IMR-90 (cell line): ENCODE data around the gene CABCOCO1. TPM values are rescaled to one million over a fixed set of nuclear protein-coding genes. Genes with fewer than 3 reads are reported as not detected.
A peak's percentile ranks its signal among the peaks of the same experiment; 100 is the strongest.

Experiments
- ATAC-seq: fragments of 200-7000 bp; cut with Tn5 transposase; 2 replicates; pipeline ENCODE4 v1.9.1; 2020; ENCODE audit warnings: low read depth, mild to moderate bottlenecking, moderate library complexity
- BruUV-seq: library from RNA; stranded (reverse); fragments of 400-500 nt; replicated peaks from 2 replicates; lab custom pipeline; 2021; lab: Mats Ljungman, UMichigan
- CTCF ChIA-PET: fragments of 300-600 bp; formaldehyde crosslinking; extraction: SDS; loops from one replicate; lab custom pipeline; 2021; ENCODE audit warnings: antibody characterized with exemption; lab: Yijun Ruan, JAX
- POLR2A ChIA-PET: fragments of 300-600 bp; sonication (Branson Sonifier 250); formaldehyde crosslinking; loops from one replicate; lab custom pipeline; 2022; ENCODE audit warnings: antibody characterized with exemption; ENCODE audit not compliant: unreplicated experiment; lab: Charles Lee
- DNase-seq: peaks from one replicate; pipeline ENCODE4 v3.0.0; 2013
- H2AFZ ChIP-seq: replicated peaks from 2 replicates; pipeline ENCODE3; 2013; ENCODE audit warnings: low read length, mild to moderate bottlenecking; ENCODE audit not compliant: poor library complexity
- H2AK5ac ChIP-seq: 2 replicates; pipeline ENCODE4 v1.6.1; 2013; ENCODE audit warnings: low read depth, low read length, inconsistent platforms
- H2AK9ac ChIP-seq: replicated peaks from 2 replicates; pipeline ENCODE3; 2013; ENCODE audit warnings: mild to moderate bottlenecking, low read depth, low read length, moderate library complexity; ENCODE audit not compliant: poor library complexity
- H2BK120ac ChIP-seq: 2 replicates; pipeline ENCODE4 v1.6.1; 2013; ENCODE audit warnings: low read depth, low read length, inconsistent platforms
- H2BK15ac ChIP-seq: 3 replicates; pipeline ENCODE4 v1.6.1; 2013; ENCODE audit warnings: low read depth, low read length, inconsistent platforms
- H2BK20ac ChIP-seq: 2 replicates; pipeline ENCODE4 v1.6.1; 2013; ENCODE audit warnings: low read depth, mild to moderate bottlenecking, inconsistent platforms, low read length, moderate library complexity
- H2BK5ac ChIP-seq: 2 replicates; pipeline ENCODE4 v1.6.1; 2013; ENCODE audit warnings: mild to moderate bottlenecking, low read depth, low read length, inconsistent platforms; ENCODE audit not compliant: poor library complexity, severe bottlenecking
- H3K14ac ChIP-seq: replicated peaks from 2 replicates; pipeline ENCODE4 v1.6.1; 2013; ENCODE audit warnings: low read depth, low read length, inconsistent platforms
- H3K18ac ChIP-seq: 2 replicates; pipeline ENCODE4 v1.6.1; 2013; ENCODE audit warnings: low read depth, low read length, control low read depth
- H3K23ac ChIP-seq: 2 replicates; pipeline ENCODE4 v1.6.1; 2013; ENCODE audit warnings: low read depth, low read length, inconsistent platforms
- H3K27ac ChIP-seq: 2 replicates; pipeline ENCODE4 v1.5.1; 2013; ENCODE audit warnings: mild to moderate bottlenecking, control low read depth, low read length; ENCODE audit not compliant: insufficient read depth
- H3K27me3 ChIP-seq: 2 replicates; pipeline ENCODE4 v1.6.1; 2013; ENCODE audit warnings: low read length; ENCODE audit not compliant: control insufficient read depth, insufficient read depth
- H3K36me3 ChIP-seq: 2 replicates; pipeline ENCODE4 v1.6.1; 2013; ENCODE audit warnings: low read length, mixed read lengths; ENCODE audit not compliant: control insufficient read depth, insufficient read depth
- H3K4ac ChIP-seq: 2 replicates; pipeline ENCODE4 v1.6.1; 2013; ENCODE audit warnings: low read depth, low read length, inconsistent platforms
- H3K4me1 ChIP-seq: 2 replicates; pipeline ENCODE4 v1.6.1; 2013; ENCODE audit warnings: low read length, mixed read lengths; ENCODE audit not compliant: control insufficient read depth, insufficient read depth
- H3K4me2 ChIP-seq: 2 replicates; pipeline ENCODE4 v1.6.1; 2013; ENCODE audit warnings: low read depth, mild to moderate bottlenecking, control low read depth, low read length, moderate library complexity
- H3K4me3 ChIP-seq: 2 replicates; pipeline ENCODE4 v1.5.1; 2013; ENCODE audit warnings: low read depth, mild to moderate bottlenecking, control low read depth, low read length, moderate library complexity; ENCODE audit not compliant: insufficient read depth
- H3K56ac ChIP-seq: 2 replicates; pipeline ENCODE4 v1.6.1; 2013; ENCODE audit warnings: low read length, inconsistent platforms; ENCODE audit not compliant: insufficient read depth; ENCODE audit errors: extremely low read depth
- H3K79me1 ChIP-seq, 2 experiments: 2 replicates each; pipeline ENCODE4 v1.6.1; 2013; ENCODE audit warnings: low read length in 2 of 2, inconsistent platforms in 1 of 2, low read depth in 1 of 2
- H3K9ac ChIP-seq: 2 replicates; pipeline ENCODE4 v1.6.1; 2013; ENCODE audit warnings: low read depth, low read length, control low read depth
- H3K9me1 ChIP-seq: 2 replicates; pipeline ENCODE4 v1.6.1; 2013; ENCODE audit warnings: low read length, inconsistent platforms; ENCODE audit not compliant: insufficient read depth
- H3K9me3 ChIP-seq: 2 replicates; pipeline ENCODE4 v1.6.1; 2013; ENCODE audit warnings: low read length; ENCODE audit not compliant: control insufficient read depth, insufficient read depth
- H4K20me1 ChIP-seq: 2 replicates; pipeline ENCODE4 v1.6.1; 2013; ENCODE audit warnings: low read length, inconsistent platforms; ENCODE audit not compliant: insufficient read depth
- H4K5ac ChIP-seq: 2 replicates; pipeline ENCODE4 v1.6.1; 2013; ENCODE audit warnings: mild to moderate bottlenecking, low read depth, low read length, control low read depth
- H4K8ac ChIP-seq, 2 experiments: 2 replicates each; pipeline ENCODE4 v1.6.1; 2013; ENCODE audit warnings: low read depth in 2 of 2, low read length in 2 of 2, control low read depth in 1 of 2, inconsistent platforms in 1 of 2
- H4K91ac ChIP-seq: 2 replicates; pipeline ENCODE4 v1.6.1; 2013; ENCODE audit warnings: low read depth, low read length, inconsistent platforms; ENCODE audit not compliant: insufficient read depth
- CHD1 ChIP-seq: IDR thresholded peaks from 2 replicates; pipeline ENCODE4 v1.6.1; 2012; ENCODE audit warnings: low read depth, low read length, improper control_type of control experiment
- NFE2L2 ChIP-seq: fragments of 150-350 bp; IDR thresholded peaks from 2 replicates; pipeline ENCODE4 v1.6.1; 2016; ENCODE audit warnings: low read depth, mild to moderate bottlenecking, low read length
- POLR2A ChIP-seq: IDR thresholded peaks from 2 replicates; pipeline ENCODE4 v1.6.1; 2012; ENCODE audit warnings: mild to moderate bottlenecking, low read depth, low read length
- RCOR1 ChIP-seq: IDR thresholded peaks from 2 replicates; pipeline ENCODE4 v1.6.1; 2012; ENCODE audit warnings: mild to moderate bottlenecking, low read length, improper control_type of control experiment; ENCODE audit not compliant: insufficient replicate concordance
- WGBS, 2 experiments: methylation state at CpG; one replicate each; pipeline versions ENCODE4 v1.1.5 to v1.1.7; 2013; ENCODE audit warnings: missing lambda C conversion rate in 2 of 2; ENCODE audit not compliant: insufficient read length in 1 of 2; ENCODE audit errors: extremely low coverage in 2 of 2; 5-methylcytosine and 5-hydroxymethylcytosine counted together
- dilution Hi-C: fragments of 300-500 bp; cut with HindIII; formaldehyde crosslinking; loops from one replicate; pipeline ENCODE4 v1.14.3; 2018; ENCODE audit warnings: low sequenced_read_pairs; ENCODE audit not compliant: unreplicated experiment
- in situ Hi-C: fragments of 300-500 bp; cut with MboI; formaldehyde crosslinking; loops from 3 replicates; pipeline ENCODE4 v1.14.3; 2019; ENCODE audit warnings: low sequenced_read_pairs, inconsistent platforms, mixed read lengths
- intact Hi-C: fragments of 100-400 bp; cut with micrococcal nuclease; formaldehyde crosslinking; loops from 2 replicates; pipeline ENCODE4 v1.10.0; 2022
- polyA plus RNA-seq, 3 experiments: library from polyadenylated mRNA; depleted of rRNA; stranded (reverse); fragments of >200 nt; gene quantifications; 2 replicates each; pipeline ENCODE4 v1.2.3, GENCODE V29; 2012; ENCODE audit warnings: low replicate concordance in 1 of 3
- total RNA-seq: library from RNA; depleted of rRNA; stranded (reverse); fragments of >200 nt; gene quantifications from 2 replicates; pipeline ENCODE4 v1.2.3, GENCODE V29; 2012
- TF ChIP-seq, protein P1 (sequence below): fragments of 150-350 bp; IDR thresholded peaks from 2 replicates; pipeline ENCODE4 v1.6.1; 2016; ENCODE audit warnings: low read depth, mild to moderate bottlenecking, low read length, moderate library complexity, borderline replicate concordance
- TF ChIP-seq, protein P2 (sequence below): fragments of 150-350 bp; IDR thresholded peaks from 2 replicates; pipeline ENCODE4 v1.6.1; 2017; ENCODE audit warnings: mild to moderate bottlenecking, antibody characterized with exemption, low read length, low read depth

Gene CABCOCO1
- total and polyA plus RNA-seq, 2 of the 4 experiments (the other 2 are of a cell fraction), result 0.18 to 0.31 TPM

GRCh38 chr10:61805091-61805490 is 142.4 kb downstream of the CABCOCO1 start:
- H3K36me3 ChIP-seq, result no peaks in the 10 kb centered on the region
- no peak overlapping the region for H3K4me3 ChIP-seq
- H3K9me1 ChIP-seq, result no peaks in the 10 kb centered on the region
- DNase-seq (no peak), ATAC-seq (no peak)
- peak overlapping the region; percentile 38; the same call in 1 of the 2 replicates for H4K91ac ChIP-seq
- H3K23ac ChIP-seq, result no peak overlapping the region
- peak overlapping the region; percentile 5; the same call in 1 of the 2 replicates for H3K18ac ChIP-seq
- no peaks in the 10 kb centered on the region for H3K79me1 ChIP-seq
- no peak overlapping the region for H3K4me2 ChIP-seq
- BruUV-seq, result no TSS peak
- peak overlapping the region; percentile 82; the same call in 1 of the 2 replicates for H2BK20ac ChIP-seq
- H2AK9ac ChIP-seq, result peak overlapping the region; percentile 29
- H3K4me1 ChIP-seq, result peaks cover 2% of the 10 kb centered on the region
- no peak overlapping the region; the same call in 1 of the 2 replicates for H3K14ac ChIP-seq
- H3K9ac ChIP-seq, result no peak overlapping the region
- no CpG with 5 or more reads among the region's 3 CpGs for WGBS, 2 experiments
- H3K9me3 ChIP-seq, result no peaks in the 10 kb centered on the region
- POLR2A ChIA-PET, result no interaction called here
- H2BK5ac ChIP-seq, result no peak overlapping the region
- CTCF ChIA-PET, result no interaction called here
- no peaks in the 10 kb centered on the region for H3K27me3 ChIP-seq
- no peak overlapping the region for H3K56ac ChIP-seq
- H3K27ac ChIP-seq, result no peak overlapping the region
- no peak overlapping the region for H4K5ac ChIP-seq
- in situ Hi-C loops (no loop called here), dilution Hi-C loops (no loop called here), intact Hi-C loops (no loop called here)
- no peak overlapping the region for H2AFZ ChIP-seq
- H2BK120ac ChIP-seq, result peak overlapping the region; percentile 82
- no peaks in the 10 kb centered on the region for H4K20me1 ChIP-seq
- H4K8ac ChIP-seq, result no peak overlapping the region; a peak in 1 of 4 replicates
- H2AK5ac ChIP-seq, result no peak overlapping the region; the same call in 1 of the 2 replicates
- H3K4ac ChIP-seq, result peak overlapping the region; percentile 23; the same call in 1 of the 2 replicates
- H2BK15ac ChIP-seq, result peak overlapping the region; percentile 57; the same call in 1 of the 3 replicates
- TF ChIP-seq, protein P1, sequence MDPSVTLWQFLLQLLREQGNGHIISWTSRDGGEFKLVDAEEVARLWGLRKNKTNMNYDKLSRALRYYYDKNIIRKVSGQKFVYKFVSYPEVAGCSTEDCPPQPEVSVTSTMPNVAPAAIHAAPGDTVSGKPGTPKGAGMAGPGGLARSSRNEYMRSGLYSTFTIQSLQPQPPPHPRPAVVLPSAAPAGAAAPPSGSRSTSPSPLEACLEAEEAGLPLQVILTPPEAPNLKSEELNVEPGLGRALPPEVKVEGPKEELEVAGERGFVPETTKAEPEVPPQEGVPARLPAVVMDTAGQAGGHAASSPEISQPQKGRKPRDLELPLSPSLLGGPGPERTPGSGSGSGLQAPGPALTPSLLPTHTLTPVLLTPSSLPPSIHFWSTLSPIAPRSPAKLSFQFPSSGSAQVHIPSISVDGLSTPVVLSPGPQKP, result no peak
- no peak for TF ChIP-seq RCOR1
- TF ChIP-seq CHD1, result no peak
- no peak for TF ChIP-seq POLR2A
- TF ChIP-seq, protein P2, sequence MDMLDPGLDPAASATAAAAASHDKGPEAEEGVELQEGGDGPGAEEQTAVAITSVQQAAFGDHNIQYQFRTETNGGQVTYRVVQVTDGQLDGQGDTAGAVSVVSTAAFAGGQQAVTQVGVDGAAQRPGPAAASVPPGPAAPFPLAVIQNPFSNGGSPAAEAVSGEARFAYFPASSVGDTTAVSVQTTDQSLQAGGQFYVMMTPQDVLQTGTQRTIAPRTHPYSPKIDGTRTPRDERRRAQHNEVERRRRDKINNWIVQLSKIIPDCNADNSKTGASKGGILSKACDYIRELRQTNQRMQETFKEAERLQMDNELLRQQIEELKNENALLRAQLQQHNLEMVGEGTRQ, result no peak
- TF ChIP-seq NFE2L2, result no peak
